ENCODE measurements around the gene BIRC7.

BIRC7 gene

DNA sequence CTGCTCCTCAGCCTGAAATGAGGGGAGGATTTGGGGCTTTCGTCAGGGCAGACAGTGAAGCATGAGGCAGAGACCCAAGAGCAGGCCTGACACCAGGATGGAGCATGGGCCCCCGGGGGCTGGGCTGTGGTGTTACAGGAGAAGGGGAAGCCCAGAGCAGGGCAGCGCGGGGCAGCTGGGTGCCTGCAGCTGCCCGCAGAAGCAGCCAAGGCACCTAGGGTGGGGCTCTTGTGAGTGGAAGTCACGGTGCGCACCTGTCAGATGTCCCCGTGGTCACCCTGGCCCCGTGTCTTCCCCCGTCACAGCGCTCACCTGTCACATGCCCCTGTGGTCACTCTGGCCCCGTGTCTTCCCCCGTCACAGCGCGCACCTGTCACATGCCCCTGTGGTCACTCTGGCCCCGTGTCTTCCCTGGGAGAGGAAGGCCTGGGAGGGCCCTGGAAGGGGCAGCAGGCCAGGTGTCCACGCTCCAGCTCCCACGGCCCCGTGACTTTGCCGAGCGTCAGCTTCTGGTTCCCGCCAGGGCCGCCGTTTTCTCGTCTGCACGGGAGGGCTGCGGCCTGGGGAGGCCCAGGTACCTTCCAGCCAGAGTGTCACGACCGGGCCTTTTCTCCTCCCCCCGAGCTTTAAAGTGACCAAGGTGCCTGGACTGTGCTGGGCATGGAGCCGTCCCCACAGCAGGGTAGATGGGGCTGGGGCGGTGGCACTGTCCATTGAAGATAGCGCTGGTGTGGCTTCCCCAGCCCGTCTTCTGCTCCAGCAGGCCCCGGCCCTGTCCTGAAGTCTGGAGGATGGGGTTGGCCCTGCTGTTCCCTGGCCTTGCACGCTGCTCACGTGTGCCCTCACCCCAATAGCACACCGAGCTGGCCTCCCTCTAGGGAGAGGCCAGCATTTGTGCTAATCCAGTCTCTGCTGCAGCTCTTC, 46.3 kb downstream of the BIRC7 start:
- TF ChIP-seq, protein P1, sequence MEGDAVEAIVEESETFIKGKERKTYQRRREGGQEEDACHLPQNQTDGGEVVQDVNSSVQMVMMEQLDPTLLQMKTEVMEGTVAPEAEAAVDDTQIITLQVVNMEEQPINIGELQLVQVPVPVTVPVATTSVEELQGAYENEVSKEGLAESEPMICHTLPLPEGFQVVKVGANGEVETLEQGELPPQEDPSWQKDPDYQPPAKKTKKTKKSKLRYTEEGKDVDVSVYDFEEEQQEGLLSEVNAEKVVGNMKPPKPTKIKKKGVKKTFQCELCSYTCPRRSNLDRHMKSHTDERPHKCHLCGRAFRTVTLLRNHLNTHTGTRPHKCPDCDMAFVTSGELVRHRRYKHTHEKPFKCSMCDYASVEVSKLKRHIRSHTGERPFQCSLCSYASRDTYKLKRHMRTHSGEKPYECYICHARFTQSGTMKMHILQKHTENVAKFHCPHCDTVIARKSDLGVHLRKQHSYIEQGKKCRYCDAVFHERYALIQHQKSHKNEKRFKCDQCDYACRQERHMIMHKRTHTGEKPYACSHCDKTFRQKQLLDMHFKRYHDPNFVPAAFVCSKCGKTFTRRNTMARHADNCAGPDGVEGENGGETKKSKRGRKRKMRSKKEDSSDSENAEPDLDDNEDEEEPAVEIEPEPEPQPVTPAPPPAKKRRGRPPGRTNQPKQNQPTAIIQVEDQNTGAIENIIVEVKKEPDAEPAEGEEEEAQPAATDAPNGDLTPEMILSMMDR (conservative IDR thresholded peaks at IDR 0.05; ENCODE audit: low read depth, low read length), result no peak
- H3K4me3 ChIP-seq (ENCODE audit: low read depth, low read length), result no peak overlapping the region
- DNase-seq (ENCODE audit: low read depth), result no peak

DNA sequence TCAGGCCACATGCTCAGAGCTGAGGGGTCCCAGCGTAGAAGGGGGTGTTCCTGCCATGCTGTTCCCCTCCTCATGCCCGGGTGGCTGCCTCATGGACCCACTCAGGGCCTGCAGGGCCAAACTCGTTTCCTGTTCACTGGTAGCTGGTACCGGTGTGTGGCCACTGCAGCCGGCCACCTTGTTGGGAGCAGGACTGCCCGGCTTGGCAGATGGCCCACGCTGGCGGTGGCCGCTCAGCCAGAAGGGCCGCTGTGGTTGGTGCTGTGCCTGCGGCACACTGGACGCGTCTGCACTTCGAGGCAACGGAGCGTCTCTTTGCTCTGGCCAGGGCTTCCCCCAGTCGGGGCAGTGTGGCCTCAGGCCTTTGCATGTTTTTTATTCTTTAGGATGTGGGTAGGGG, 47.2 kb downstream of the BIRC7 start:
- H3K4me3 ChIP-seq (ENCODE audit: low read depth, low read length), result no peak overlapping the region
- no peak for DNase-seq (ENCODE audit: low read depth)
- TF ChIP-seq, protein P1 (conservative IDR thresholded peaks at IDR 0.05; ENCODE audit: low read depth, low read length), result no peak

DNA sequence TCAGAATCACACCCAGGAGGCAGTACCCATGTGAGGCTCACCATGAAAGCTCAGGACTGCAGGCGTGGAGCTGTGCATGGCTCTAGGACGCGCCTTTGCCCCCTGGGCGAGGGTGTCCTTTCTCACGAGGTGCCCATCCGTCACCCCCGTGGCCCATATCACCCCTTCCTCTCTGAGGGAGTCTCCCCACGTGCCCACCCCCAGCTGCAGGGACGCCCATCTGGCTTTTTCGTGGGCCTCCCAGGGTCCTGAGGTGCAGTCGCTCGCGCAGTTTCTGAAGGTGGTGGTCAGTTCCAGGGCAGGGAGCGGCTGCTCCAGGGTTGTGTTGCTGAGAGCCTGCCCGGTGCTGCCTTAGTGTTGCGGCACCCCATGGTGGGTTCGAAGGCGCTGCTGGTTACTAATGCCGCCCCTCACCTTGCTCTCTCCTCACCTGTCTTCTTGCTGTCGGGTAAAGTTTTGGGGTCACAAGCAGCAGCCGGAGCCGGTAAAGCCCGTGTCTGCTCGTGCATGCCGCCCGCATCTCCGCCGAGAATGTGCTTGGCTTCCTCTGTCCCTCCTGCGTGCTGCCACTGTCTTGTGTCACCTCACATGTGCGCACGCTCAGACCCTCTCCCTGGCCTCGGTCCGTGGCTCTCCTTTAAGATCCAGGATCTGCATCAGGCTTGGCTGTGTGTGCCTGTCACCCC, 47.8 kb downstream of the BIRC7 start:
- TF ChIP-seq, protein P1 (conservative IDR thresholded peaks at IDR 0.05; ENCODE audit: low read depth, low read length), result no peak
- no peak for DNase-seq (ENCODE audit: low read depth)
- no peak overlapping the region for H3K4me3 ChIP-seq (ENCODE audit: low read depth, low read length)

DNA sequence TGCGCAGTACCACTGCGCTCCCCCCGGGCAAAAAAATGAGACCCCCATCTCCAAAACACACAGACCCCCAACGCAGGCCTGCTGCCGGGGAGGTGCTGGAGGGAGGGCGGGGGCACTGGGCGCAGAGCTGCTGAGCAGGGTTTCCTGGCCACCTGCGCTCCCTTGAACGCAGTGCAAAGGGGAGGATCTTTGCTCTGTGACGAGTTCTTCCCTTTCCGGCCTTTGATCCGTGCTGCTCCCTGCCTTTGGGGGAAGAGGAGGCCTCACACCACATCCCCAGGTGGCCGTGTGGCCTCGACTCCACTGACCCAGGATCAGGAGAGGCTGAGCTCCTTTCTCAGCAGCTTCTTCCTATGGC, 48.4 kb downstream of the BIRC7 start:
- DNase-seq (ENCODE audit: low read depth), result no peak
- TF ChIP-seq, protein P1 (conservative IDR thresholded peaks at IDR 0.05; ENCODE audit: low read depth, low read length), result no peak
- H3K4me3 ChIP-seq (ENCODE audit: low read depth, low read length), result no peak overlapping the region

DNA sequence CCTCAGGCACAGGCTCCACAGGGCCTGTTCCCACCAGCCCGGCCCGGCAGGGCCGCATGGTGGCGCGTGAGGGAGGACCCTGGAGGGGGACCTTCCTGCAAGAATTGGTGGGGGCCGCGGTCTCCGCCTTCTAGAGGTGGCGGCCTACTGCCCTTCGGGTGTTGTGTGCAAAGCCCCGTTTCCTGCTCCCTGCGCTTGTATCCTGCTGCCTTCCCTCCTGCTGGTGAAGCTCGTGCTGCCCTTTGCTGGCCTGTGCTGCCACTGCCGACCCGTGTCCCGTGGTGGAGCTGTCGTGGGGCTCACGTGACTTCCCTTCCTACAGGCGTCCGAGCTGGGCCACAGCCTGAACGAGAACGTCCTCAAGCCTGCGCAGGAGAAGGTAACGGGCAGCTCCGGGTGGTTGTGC, 48.8 kb downstream of the BIRC7 start:
- TF ChIP-seq, protein P1 (conservative IDR thresholded peaks at IDR 0.05; ENCODE audit: low read depth, low read length), result no peak
- no peak for DNase-seq (ENCODE audit: low read depth)
- H3K4me3 ChIP-seq (ENCODE audit: low read depth, low read length), result no peak overlapping the region

DNA sequence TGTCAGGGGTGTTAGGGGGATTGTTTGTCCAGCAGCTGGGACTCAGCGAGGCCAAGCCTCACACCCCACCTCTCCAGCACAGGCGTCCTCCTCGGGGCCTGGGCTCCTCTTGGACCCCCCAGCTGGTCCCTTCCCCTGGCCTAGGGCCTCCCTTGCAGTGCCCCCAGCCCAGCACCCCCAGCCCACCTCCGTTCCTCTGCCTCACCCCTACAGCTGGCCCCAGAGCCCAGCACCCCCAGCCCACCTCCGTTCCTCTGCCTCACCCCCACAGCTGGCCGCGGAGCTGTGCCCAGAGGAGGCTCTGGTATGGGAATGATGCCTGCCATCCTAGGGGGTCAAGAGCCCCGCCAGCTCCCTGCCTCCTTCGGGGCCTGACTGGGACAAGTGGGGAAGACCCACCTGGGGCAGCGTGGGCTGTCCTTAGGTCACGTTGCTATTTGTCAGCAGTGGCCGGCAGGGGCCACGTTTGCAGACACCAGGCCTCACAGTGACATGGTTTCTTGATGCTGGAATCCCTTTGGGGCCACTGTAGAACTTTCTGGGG, 49.3 kb downstream of the BIRC7 start:
- TF ChIP-seq, protein P1 (conservative IDR thresholded peaks at IDR 0.05; ENCODE audit: low read depth, low read length), result no peak
- no peak overlapping the region for H3K4me3 ChIP-seq (ENCODE audit: low read depth, low read length)
- DNase-seq (ENCODE audit: low read depth), result no peak

All from choroid plexus epithelial cell (primary cell).